T follicular helper cell (primary cell): ENCODE results near the gene RXFP2.

Source experiments
- DNase-seq: peaks from one replicate; pipeline ENCODE4 v3.0.0-alpha.2; 2020; ENCODE audit warnings: low read depth

The RXFP2 gene

GRCh38 chr13:31824705-31825517 is 85.6 kb downstream of the RXFP2 start:
- DNase-seq, result no peak

GRCh38 chr13:31826521-31826920 is 87.2 kb downstream of the RXFP2 start:
- DNase-seq, result no peak

GRCh38 chr13:31827707-31828106 is 88.4 kb downstream of the RXFP2 start:
- DNase-seq, result no peak

- DNase-seq, result no peak
Measured at GRCh38 chr13:31835932-31836331, 96.6 kb downstream of the RXFP2 start.

- no peak for DNase-seq
Measured at GRCh38 chr13:31843044-31843443, 103.7 kb downstream of the RXFP2 start.

GRCh38 chr13:31846182-31846938 is 107.0 kb downstream of the RXFP2 start:
- peak; percentile 15 for DNase-seq

- no peak for DNase-seq
Measured at GRCh38 chr13:31846961-31847752, 107.8 kb downstream of the RXFP2 start.

GRCh38 chr13:31848621-31849020 is 109.3 kb downstream of the RXFP2 start:
- no peak for DNase-seq

- no peak for DNase-seq
Measured at GRCh38 chr13:31849206-31849605, 109.9 kb downstream of the RXFP2 start.

GRCh38 chr13:31850041-31850555 is 110.8 kb downstream of the RXFP2 start:
- DNase-seq, result no peak

- no peak for DNase-seq
Measured at GRCh38 chr13:31851216-31851615, 111.9 kb downstream of the RXFP2 start.
